GM18517 (cell line): Measurements from ENCODE around the gene MORN4.
"Not testable (repeated sequence)": the region's sequence is repeated elsewhere in the genome, so short reads cannot be mapped to it uniquely, and the experiment has no call there.

Experiments used
- ATAC-seq: cut with Tn5 transposase; IDR thresholded peaks from one replicate; pipeline ENCODE4 v1.9.1; 2021; ENCODE audit warnings: mild to moderate bottlenecking, moderate library complexity; ENCODE audit not compliant: unreplicated experiment

Gene MORN4

DNA sequence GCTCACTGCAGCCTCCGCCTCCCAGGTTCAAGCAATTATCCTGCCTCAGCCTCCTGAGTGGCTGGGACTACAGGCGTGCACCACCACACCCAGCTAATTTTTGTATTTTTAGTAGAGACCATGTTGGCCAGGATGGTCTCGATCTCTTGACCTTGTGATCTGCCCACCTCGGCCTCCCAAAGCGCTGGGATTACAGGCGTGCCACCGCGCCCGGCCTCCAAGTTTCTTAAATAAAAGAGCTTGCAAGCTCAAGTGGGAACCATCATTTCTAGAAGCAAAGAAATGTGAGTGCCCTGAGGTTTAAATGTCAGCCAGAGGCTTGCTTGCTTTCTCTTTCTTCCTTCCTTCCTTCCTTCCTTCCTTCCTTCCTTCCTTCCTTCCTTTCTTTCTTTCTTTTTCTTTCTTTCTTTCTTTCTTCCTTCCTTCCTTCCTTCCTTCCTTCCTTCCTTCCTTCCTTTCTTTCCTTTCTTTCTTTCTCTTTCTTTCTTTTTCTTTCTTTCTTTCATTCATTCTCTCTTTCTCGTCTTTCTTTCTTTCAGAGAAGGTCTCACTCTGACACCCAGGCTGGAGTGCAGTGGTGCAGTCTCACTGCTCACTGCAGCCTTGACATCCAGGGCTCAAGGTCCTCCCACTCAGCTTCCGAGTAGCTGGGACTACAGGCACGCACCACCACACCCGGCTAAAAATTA is 9.3 kb upstream of the MORN4 start:
- not testable (repeated sequence) for ATAC-seq

DNA sequence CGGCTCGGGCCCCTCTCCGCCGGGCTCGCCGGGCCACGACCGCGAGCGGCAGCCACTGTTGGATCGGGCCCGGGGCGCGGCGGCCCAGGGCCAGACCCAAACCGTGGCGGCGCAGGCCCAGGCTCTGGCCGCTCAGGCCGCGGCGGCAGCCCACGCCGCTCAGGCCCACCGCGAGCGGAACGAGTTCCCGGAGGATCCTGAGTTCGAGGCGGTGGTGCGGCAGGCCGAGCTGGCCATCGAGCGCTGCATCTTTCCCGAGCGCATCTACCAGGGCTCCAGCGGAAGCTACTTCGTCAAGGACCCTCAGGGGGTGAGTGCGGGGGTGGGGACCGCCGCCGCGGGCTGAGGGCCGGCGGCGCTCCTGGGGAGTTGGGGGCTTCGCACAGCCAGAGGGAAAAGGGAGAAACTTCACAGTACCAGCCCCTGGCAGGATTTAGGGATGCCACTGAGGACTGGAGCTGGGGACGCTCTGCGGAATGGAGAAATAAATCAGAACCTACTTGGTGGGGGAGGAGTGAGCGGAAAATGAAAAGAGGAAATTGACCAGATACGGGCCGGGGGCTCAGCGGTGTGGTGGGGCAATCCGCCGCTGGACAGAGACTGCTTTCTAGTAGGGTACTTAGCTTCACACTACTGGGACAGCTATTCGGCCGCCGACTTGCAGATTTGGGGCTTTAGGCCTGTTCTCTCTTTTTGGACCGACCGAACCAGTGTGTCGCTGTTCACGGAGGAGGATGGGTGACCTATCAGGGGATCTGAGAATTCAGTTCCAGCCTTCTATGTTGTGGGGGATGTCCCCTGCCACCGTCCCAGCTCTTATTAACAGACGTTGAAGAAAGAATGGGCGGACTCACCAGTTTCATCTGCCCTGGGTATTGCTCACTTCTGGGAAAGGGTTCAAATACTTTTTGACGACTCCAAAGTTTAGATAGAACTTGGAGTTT is 7.8 kb upstream of the MORN4 start:
- ATAC-seq, result peak; percentile 24

DNA sequence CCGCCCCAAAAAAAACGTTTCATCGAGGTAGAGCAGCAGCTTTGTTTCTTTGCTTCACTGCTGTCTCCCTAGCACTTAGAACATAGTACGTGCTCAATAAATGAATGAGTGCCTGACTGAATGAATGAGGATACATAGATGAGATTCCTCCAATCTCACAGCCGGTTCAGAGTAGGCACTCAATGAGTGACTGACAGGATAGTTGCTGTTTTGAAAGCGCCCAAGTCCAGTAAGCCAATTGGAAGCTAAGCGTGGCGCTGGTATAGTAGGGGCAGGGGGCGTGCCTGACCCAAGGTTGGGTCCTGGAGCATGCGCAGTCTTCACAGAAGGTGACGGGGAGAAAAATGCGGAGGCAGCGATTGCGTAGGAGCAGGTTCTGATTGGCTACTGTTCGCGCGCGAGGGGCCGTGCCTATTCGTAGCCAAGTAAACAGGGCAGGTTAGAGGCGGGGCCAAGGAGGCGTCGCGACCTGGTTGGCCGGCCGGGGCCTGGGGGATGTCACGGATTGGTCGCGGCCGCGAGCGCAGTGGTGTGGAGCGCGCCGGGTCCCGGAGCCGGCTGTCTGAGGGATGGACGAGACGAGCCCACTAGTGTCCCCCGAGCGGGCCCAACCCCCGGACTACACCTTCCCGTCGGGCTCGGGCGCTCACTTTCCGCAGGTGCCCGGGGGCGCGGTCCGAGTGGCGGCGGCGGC is 7.0 kb upstream of the MORN4 start, which contains the start of gene PI4K2A:
TSS of gene PI4K2A (plus strand) at position 498 of the 694 bp plus-strand sequence. CDS start at position 570, 72 bp downstream.
- peak; percentile 97 for ATAC-seq

DNA sequence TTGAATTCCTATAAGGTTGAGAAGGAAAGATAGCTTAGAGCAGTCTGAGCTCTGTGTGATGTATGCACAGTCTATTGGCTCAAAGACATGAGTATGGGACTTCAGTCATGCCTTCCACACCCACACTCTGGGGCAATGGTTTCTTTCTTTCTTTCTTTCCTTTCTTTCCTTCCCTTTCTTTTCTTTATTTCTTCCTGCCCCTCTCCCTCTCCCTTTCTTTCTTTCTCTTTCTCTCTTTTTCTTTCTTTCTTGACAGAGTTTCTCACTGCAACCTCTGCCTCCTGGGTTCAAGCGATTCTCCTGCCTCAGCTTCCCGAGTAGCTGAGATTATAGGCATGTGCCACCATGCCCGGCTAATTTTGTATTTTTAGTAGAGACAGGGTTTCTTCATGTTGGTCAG is 5.8 kb upstream of the MORN4 start:
- not testable (repeated sequence) for ATAC-seq

DNA sequence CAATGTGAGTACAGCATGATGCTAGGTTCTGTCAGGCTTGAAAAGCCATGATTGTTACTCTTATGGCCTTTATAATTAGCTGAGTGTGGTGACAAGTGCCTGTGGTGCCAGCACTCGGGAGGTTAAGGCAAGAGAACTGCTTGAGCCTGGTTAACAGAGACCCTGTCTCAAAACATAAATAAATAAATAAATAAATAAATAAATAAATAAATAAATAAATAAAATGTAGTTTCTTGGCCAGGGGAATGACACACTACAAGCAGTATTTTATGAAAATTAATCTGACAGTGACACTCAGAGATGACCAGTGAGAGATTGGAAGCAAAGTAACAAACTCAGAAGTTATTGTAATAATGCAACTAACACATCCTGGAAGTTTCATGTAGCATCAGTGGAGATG is 2.3 kb upstream of the MORN4 start:
- ATAC-seq, result no peak

DNA sequence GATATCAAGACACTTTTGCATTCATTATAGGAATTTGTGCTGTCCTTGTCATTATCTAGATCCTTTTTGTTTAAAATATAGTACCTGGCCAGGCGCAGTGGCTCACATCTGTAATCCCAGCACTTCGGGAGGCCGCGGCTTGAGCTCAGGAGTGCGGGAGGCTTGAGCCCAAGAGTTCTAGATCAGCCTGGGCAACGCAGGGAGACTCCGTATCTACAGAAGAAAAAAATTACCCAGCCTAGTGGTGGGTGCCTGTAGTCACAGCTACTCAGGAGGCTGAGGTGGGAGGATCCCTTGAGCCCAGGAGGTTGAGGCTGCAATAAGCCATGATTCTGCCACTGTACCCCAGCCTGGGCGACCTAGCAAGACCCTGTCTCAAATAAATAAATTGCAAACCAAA is 621 bp upstream of the MORN4 start:
- no peak for ATAC-seq

DNA sequence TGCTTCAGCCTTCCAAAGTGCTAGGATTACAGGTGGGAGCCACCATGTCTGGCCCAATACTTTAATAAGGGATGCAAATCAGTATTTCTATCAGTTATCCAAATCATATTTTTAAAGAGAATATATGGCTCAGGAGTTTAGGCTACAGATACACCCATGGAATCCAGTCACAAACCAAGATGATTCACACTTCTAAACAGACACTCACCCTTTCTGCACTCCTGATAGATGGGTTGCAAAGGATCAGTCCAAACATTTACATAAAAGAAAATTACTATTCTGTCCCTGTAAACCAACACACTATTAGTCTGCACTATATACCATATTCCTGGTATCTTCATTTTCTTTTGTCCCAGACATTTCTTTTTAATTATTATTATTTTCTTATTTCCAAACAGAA is 2.2 kb downstream of the MORN4 start:
- no peak for ATAC-seq

DNA sequence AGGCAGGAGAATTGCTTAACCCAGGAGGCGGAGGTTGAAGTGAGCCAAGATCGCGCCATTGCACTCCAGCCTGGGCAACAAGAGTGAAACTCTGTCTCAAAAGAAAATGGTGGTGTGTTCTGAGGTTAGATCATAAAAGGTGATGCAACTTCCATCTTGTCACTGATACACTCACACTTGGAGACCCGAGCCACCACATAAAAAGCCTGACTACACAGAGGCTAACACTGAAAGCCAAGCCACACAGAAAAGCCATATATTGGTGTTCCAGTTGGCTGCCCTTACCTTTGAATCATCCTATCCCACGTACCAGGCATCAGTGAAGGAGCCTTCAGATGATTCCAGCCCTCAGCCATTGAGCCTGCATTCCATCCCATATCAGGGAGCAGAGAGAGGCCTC is 4.0 kb downstream of the MORN4 start:
- ATAC-seq, result no peak

DNA sequence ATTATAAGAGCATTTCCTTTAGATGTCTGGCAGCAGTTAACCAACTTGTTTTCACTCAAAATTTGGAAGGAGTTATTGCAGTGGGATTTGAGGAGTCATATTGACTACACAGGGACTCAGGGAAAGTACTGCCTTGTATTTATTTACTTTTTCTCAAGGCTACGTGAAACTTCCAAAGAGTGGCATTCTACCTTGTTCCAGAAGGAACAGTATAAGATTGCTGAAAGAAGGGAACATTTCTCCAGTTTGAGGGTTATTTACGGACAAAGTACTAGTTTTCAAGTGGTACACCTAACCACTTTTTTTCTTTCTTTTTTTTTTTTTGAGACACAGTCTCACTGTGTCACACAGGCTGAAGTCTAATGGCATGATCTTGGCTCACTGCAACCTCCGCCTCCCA is 5.1 kb downstream of the MORN4 start:
- no peak for ATAC-seq

DNA sequence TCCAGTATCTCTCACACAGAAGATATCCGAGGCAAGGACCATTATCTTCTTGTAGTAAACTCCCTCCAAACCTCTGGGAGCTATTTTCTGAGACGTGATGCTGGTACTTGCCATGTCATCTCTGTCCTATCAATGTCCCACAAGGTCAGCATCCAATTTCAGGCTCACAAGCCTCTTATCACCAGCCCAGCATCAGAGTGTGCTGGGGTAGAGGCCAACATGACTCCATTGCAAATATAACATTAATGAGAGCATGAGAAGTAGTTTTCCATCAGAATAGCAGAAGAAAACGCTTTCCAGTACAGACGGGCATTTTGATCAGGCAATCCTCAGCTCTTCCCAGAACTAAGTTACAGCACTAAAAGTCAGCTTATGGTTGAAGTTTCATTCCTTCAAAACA is 5.6 kb downstream of the MORN4 start:
- no peak for ATAC-seq

DNA sequence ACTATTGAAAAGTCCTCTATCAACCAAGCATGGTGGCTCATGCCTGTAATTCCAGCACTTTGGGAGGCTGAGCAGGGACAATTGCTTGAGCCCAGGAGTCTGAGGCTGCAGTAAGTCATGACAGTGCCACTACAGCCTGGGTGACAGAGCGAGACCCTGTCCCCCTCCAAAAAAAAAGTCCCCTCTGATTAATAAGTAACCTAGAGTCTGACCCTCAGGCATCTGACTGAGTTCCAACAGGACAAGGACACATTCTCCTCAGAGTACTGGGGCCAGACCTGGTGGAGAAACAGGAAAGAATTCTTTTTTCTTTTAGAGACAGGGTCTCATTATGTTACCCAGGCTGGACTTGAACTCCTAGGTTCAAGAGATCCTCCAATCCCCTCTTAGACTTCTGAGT is 10.0 kb downstream of the MORN4 start:
- ATAC-seq, result no peak

DNA sequence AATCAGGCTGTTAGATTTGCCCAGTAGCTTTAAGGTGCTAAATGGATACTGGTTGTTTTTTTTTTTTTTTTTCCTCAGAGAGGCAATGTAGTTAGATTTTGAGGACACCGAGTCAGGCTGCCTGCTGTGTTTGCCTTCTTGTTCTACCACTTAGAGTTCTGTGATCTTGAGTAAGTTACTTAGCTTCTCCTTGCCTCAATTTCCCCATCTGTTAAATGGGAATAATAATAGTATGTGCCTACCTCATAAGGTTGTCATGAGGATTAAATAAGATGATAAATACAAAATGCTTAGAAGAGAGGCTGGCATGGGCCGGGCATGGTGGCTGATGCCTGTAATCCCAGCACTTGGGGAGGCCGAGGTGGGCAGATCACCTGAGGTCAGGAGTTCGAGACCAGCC is 14.6 kb downstream of the MORN4 start:
- ATAC-seq, result no peak

DNA sequence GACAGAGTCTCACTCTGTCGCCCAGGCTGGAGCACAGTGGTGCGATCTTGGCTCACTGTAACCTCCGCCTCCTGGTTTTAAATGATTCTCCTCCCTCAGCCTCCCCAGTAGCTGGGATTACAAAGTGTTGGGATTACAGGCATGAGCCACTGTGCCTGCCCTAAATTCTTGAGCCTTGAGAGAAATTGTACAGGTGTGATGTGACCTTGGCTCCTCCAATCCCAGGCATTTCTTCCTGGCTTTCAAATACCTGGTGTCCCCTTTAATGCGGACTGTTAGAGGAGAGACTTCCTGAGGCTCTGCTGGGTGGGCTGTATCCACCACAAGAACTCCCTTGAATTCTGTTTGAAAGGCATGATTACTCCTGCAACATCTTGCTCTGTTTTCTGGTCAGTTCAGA is 15.0 kb downstream of the MORN4 start:
- no peak for ATAC-seq

DNA sequence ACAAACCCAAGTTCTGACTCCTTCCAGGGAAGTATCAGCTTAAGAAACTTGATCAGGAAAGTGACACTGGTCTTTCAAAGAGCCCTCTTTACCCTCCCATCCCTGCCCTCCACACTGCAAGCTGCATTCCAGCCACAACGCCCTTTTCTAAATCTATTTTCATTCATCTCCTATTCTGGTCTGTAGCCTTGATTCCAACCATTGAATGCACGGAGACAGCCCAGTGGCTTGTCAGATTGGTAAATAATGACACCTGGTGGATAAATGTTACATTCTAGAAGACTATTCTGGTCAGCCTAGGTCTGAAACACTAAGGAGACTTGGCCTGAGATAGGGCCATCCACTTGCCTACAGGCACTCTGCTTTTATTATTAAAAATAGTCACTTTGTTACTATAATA is 20.9 kb downstream of the MORN4 start:
- ATAC-seq, result no peak

DNA sequence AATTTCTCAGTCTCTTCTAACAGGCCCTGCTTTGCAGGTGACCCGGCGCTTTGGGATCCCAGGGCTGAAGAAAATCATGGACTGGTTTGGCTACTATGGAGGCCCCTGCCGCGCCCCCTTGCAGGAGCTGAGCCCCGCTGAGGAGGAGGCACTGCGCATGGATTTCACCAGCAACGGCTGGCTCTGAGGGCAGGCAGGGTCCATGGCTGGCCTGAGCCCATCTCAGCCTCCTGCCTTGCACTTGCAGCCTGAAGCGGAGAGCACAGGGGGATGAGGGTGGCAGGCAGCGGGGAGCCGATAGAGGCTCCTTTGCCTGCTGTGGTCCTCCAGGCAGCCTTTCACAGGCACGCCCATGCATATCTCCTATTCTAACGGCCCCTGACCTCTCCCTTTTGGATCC is 21.8 kb downstream of the MORN4 start:
- ATAC-seq, result no peak

DNA sequence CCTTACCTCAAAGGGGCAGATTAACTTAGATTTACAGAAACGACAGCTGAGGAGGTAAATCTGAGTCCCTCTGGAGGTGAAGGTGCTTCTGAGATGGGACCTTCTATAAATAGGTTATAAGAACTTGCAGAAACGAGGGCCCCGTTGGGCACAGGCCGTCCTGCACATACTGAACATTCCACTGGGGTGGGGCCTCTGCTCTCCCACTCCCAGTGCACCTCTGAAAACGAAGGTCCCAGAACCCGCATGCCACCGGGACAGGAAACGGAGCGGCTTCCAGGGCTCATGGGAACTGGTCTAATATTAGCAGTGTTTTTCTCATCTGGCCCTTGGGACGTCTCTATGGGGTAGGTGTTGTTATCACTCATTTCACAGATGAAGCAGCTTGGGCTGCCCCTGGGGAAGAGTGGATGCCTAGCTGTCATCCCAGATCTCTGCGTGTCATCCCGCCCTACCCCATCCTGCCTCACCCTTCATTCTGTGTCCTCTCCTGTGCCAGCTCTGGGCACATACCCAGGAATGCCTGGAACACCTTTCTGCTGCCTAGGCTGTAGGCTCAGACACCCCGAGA is 24.2 kb downstream of the MORN4 start:
- no peak for ATAC-seq

DNA sequence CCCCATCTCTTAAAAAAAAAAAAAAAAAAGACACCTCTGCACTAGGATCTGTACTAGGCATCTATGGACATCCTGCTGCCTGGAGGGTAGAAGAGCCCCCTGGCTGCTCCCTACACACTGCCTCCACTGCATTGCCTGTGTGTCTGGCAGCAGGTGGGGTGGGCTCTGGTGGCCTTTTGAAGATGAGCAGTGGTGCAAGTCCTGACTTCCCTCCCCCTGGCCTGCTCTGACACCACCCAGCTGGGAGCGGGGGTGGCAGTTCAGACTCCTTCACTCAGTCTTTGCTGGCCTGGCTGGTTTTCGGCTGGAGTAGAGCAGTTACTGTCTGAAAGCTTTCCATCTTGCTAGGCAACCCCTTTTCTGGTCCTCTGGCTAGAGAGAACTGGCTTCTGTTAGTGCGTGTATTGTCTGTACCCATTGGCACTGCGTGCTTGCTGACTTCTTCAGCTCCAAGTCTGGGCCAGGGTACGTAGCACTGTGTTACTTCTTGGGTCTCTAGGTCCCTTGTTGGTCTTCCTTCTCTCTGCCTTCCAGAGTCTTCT is 26.1 kb downstream of the MORN4 start:
- no peak for ATAC-seq

DNA sequence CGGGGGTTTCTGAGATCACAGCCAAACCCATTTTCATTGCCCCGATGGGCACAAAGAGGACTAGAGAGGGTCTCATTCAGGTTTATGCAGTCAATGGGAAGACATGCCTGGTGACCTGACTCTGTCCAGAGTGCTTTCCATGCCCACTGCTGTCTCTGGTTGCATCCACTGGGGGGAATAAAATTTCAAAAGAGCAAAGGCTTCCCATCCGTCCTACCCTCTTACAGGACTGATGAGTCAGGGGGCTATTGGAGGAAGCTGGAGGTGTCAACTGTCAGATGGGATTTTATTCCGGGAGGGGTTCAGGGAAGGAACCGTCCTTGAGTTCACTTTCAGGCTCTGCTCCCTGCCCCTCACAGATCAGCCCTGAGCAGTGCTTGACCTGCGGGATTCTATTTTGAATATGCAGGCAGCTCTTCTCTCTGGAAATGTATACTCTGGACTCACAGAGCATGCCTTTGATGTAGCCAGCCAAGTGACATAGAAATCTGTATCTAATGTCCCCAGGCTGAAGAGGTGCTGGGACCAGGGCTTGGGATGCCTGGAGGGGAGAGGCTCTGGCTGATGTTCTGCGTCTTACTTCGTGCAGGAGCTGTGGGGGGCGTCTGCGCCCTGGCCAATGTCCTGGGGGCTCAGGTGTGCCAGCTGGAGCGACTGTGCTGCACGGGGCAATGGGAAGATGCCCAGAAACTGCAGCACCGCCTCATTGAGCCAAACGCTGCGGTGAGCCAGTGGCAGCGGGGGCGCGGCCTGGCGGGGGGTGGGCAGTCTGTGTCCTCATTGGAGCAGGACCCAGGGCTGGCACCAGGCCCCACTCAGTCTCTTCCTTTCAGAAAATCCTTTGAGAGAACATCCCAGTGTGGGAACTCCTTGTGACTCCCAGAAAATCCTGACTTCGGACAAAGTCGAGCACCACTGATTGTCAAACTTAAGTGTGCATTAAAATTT is 31.8 kb downstream of the MORN4 start:
- no peak for ATAC-seq

DNA sequence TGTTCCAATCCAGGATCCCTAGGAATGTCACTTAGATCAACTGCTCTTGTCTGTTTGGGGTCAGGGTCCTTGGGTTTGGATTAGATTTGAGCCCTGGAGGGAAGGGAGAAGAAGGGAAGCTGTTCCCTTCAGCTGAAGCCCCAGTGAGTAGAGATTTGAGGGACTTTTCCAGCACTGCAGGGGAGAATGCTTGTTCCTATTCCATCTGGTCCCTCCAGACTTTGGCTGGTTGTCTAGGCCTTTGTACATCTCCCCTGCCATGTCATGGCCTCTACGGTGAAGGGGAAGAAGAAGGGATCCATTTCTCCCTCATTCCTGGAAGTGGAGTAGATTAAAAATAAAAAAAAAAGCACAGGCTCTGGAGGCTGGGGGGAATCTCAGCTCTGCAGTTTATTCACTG is 32.7 kb downstream of the MORN4 start:
- no peak for ATAC-seq

DNA sequence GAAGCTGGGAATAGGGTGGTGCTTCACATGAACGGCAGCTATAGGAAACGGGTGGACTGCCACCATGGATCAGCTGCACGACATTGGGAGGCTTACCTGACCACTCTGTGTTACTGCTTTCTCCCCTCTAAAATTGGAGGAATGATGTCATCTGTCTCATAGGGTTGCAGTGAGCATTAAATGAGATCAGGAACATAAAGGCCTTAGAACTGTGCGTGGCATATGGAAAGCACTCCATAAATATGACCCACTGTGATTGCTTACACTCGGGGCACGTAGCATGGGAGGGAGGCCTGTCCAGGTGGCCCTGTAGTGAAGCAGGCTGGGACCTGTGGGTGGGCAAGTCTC is 34.1 kb downstream of the MORN4 start:
- ATAC-seq, result no peak
